Kidney (tissue), 14 donors: Measurements from ENCODE around the gene NPEPL1. TPM values are rescaled to one million over a fixed set of nuclear protein-coding genes. Genes with fewer than 3 reads are reported as not detected.

Experiments
- DNase-seq, 5 donors: peaks; one replicate each; pipeline ENCODE4 v3.0.0-alpha.2; 2013 to 2020
- FAIRE-seq: peaks from 2 replicates; lab custom pipeline; 2012; peaks lifted over from hg19 to GRCh38; lab: Jason Lieb, UNC
- H3K27ac ChIP-seq, 2 donors: one replicate each; pipeline ENCODE4 v1.7.0; 2013; ENCODE audit warnings: low read depth in 2 of 2, low read length in 2 of 2, inconsistent platforms in 1 of 2
- H3K27me3 ChIP-seq: one replicate; pipeline ENCODE4 v1.7.1; 2013; ENCODE audit warnings: low read length, inconsistent platforms; ENCODE audit not compliant: control insufficient read depth, insufficient read depth
- H3K36me3 ChIP-seq, 3 donors: one replicate each; pipeline versions ENCODE4 v1.7.0 to v1.7.1; 2013; ENCODE audit warnings: low read length in 3 of 3, control low read depth in 1 of 3, inconsistent platforms in 1 of 3; ENCODE audit not compliant: insufficient read depth in 3 of 3, control insufficient read depth in 2 of 3
- H3K4me1 ChIP-seq, 3 donors: one replicate each; pipeline versions ENCODE4 v1.7.0 to v1.7.1; 2013; ENCODE audit warnings: low read length in 3 of 3, inconsistent platforms in 1 of 3, low read depth in 1 of 3; ENCODE audit not compliant: control insufficient read depth in 2 of 3, insufficient read depth in 2 of 3
- H3K4me3 ChIP-seq, 3 donors: one replicate each; pipeline versions ENCODE4 v1.7.0 to v1.8.1; 2013; ENCODE audit warnings: low read length in 3 of 3, control low read depth in 1 of 3, inconsistent platforms in 1 of 3
- H3K9ac ChIP-seq, 3 donors: one replicate each; pipeline versions ENCODE4 v1.7.0 to v1.7.1; 2013; ENCODE audit warnings: low read length in 3 of 3, control low read depth in 1 of 3, inconsistent platforms in 1 of 3
- H3K9me3 ChIP-seq, 3 donors: one replicate each; pipeline versions ENCODE4 v1.7.0 to v1.7.1; 2013; ENCODE audit warnings: low read length in 3 of 3, control low read depth in 1 of 3, inconsistent platforms in 1 of 3; ENCODE audit not compliant: control insufficient read depth in 2 of 3, insufficient read depth in 1 of 3
- intact Hi-C: fragments of 100-400 bp; cut with DNase I; formaldehyde crosslinking; loops from one replicate; pipeline ENCODE4 v1.11.1; 2022
- polyA plus RNA-seq: library from polyadenylated mRNA; stranded (reverse); fragments of 350-450 nt; fragmentation: Illumina TruSeq; extraction: RNeasy Lipid Tissue Mini Kit (QIAGEN cat#74804); gene quantifications from one replicate; pipeline ENCODE4 v1.2.3, GENCODE V29; 2014; ENCODE audit warnings: low read depth, low replicate concordance; ENCODE audit not compliant: insufficient read depth
- total RNA-seq: library from RNA; stranded (reverse); fragmentation: NEBNext Ultra II Directional; extraction: Animal tissue kit (Norgen Biotek cat#: 25700); gene quantifications from one replicate; pipeline ENCODE4 v1.2.1, GENCODE V29; 2021
- TF ChIP-seq, protein P1 (sequence below): IDR thresholded peaks from 3 replicates; pipeline ENCODE4 v1.5.1; 2012; ENCODE audit warnings: mild to moderate bottlenecking, moderate library complexity, borderline replicate concordance; ENCODE audit not compliant: insufficient read depth; ENCODE audit errors: extremely low read depth
- donor health status: control.
- donor health status: control.
- donor health status: control.
- donor health status: control.
- donor health status: control.
- donor health status: DM: yes; HTN: yes; CAD: no.
- donor health status: Normal renal cell carcinoma (clear cell type).

Gene NPEPL1
- total and polyA plus RNA-seq, 2 donors from 2014 or later: 39.7 to 60.2 TPM

DNA sequence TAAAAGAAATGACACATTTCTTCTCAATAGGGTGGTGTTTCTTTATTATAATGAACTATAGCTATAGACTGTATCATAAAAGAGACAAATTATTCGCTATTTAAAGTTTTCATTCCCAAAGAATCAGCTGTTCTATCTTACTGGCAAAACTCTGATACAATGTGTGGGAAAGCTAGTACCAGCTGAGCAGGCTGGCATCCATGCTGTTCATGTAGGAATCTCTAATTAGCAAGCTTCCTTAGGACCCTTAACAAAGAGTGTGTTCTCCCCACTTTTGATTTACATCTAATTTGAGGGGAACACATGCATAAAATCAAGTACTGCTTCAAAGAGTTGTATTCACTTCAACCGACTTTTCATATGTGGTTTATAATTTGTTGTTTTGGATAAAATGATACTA, 28.3 kb upstream of the NPEPL1 start:
- intact Hi-C loops: no loop called here
- DNase-seq: no peak
- H3K9me3 ChIP-seq: no peaks in the 10 kb centered on the region
- TF ChIP-seq, protein P1, sequence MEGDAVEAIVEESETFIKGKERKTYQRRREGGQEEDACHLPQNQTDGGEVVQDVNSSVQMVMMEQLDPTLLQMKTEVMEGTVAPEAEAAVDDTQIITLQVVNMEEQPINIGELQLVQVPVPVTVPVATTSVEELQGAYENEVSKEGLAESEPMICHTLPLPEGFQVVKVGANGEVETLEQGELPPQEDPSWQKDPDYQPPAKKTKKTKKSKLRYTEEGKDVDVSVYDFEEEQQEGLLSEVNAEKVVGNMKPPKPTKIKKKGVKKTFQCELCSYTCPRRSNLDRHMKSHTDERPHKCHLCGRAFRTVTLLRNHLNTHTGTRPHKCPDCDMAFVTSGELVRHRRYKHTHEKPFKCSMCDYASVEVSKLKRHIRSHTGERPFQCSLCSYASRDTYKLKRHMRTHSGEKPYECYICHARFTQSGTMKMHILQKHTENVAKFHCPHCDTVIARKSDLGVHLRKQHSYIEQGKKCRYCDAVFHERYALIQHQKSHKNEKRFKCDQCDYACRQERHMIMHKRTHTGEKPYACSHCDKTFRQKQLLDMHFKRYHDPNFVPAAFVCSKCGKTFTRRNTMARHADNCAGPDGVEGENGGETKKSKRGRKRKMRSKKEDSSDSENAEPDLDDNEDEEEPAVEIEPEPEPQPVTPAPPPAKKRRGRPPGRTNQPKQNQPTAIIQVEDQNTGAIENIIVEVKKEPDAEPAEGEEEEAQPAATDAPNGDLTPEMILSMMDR: no peak
- H3K36me3 ChIP-seq: peaks cover 9 to 25% (median 17%) of the 10 kb centered on the region in 3 donors
- H3K9ac ChIP-seq: no peak overlapping the region
- no peak overlapping the region for H3K4me3 ChIP-seq
- H3K27ac ChIP-seq: no peak overlapping the region
- no peaks in the 10 kb centered on the region for H3K4me1 ChIP-seq
- H3K27me3 ChIP-seq: no peaks in the 10 kb centered on the region
- no peak for FAIRE-seq

DNA sequence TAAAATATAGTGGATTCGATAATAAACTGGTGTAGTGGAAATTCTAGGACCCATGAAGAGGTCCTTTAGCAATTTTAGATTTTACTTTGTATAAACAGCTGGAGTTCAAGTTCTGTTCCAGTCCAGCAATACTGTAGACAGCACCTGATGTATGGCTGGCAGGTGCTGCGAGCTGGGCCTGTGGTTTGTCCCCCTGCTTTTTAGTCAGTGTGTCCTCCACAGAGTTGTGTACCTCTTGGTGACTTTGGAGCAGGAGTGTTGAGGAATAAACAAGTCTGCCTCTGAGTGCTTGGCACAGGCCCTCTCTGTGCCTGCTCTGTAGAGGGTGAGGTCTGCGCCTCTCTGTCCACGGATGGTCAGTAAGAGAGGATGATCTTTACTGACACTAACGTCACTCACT, 27.7 kb upstream of the NPEPL1 start:
- Histone ChIP-seq H3K4me1 (no peaks in the 10 kb centered on the region), H3K27me3 (no peaks in the 10 kb centered on the region), H3K9ac (peak overlapping the region in 1 of 3 donors; percentile 21), H3K36me3 (peaks cover 9 to 28% (median 21%) of the 10 kb centered on the region in 3 donors), H3K9me3 (no peaks in the 10 kb centered on the region), H3K4me3 (no peak overlapping the region), H3K27ac (no peak overlapping the region)
- FAIRE-seq: no peak
- intact Hi-C loops: no loop called here
- TF ChIP-seq, protein P1: no peak
- DNase-seq: no peak

DNA sequence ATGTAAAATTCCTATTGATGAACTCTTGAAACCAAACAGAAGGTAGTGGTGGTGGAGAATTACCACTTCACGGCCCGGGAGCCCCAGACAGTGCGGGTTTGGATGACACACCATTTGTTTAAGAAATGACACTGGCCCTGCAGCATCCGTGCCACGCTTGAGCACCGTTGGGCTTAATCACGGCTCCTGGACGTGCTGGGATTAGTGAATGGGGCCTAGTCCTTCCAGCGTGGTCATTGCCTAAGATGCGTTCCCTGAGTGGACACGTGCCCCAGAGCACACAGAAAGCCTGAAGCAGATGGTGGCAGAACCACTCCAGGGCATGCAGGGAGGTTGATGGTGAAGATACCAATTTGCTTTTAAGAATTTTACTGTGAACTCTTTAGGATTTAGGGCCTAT, 27.0 kb upstream of the NPEPL1 start:
- Histone ChIP-seq H3K4me3 (no peak overlapping the region), H3K27me3 (no peaks in the 10 kb centered on the region), H3K4me1 (no peaks in the 10 kb centered on the region), H3K9ac (peak overlapping the region in 1 of 3 donors; percentile 21), H3K27ac (peak overlapping the region in 1 of 2 donors; percentile 44), H3K9me3 (no peaks in the 10 kb centered on the region), H3K36me3 (peaks cover 9 to 34% (median 25%) of the 10 kb centered on the region in 3 donors)
- FAIRE-seq (no peak), DNase-seq (no peak)
- intact Hi-C loops: no loop called here
- TF ChIP-seq, protein P1: no peak

GRCh38 chr20:58666702-58667101, 25.9 kb upstream of the NPEPL1 start:
- H3K9ac ChIP-seq: no peak overlapping the region
- H3K4me1 ChIP-seq: no peaks in the 10 kb centered on the region
- intact Hi-C loops: no loop called here
- no peaks in the 10 kb centered on the region for H3K9me3 ChIP-seq
- peaks cover 12 to 33% (median 30%) of the 10 kb centered on the region in 3 donors for H3K36me3 ChIP-seq
- no peak overlapping the region for H3K27ac ChIP-seq
- no peak overlapping the region for H3K4me3 ChIP-seq
- DNase-seq (no peak), FAIRE-seq (no peak)
- TF ChIP-seq, protein P1: no peak
- H3K27me3 ChIP-seq: no peaks in the 10 kb centered on the region
